OCI-LY3 (cell line): ENCODE results near the gene GFM1.

ENCODE experiments used
- H2AFZ ChIP-seq: fragments of 200-600, 300-600 bp; shearing (Covaris generic); 2 replicates; pipeline ENCODE4 v1.6.0; 2014; ENCODE audit warnings: antibody characterized with exemption, low read depth, low read length
- H3K27ac ChIP-seq: fragments of 200-600, 300-600 bp; sonication (generic); 2 replicates; pipeline ENCODE4 v1.5.1; 2014; ENCODE audit warnings: mild to moderate bottlenecking, low read length, moderate library complexity, mixed read lengths
- H3K27me3 ChIP-seq: fragments of 200-600, 300-600 bp; sonication (generic); 2 replicates; pipeline ENCODE4 v1.6.1; 2014; ENCODE audit warnings: low read depth, low read length, mixed read lengths
- H3K36me3 ChIP-seq: fragments of 200-600, 300-600 bp; sonication (generic); replicated peaks from 2 replicates; pipeline ENCODE3; 2014; ENCODE audit warnings: low read depth, low read length, mixed read lengths
- H3K4me1 ChIP-seq: fragments of 300-600, 200-600 bp; sonication (generic); 2 replicates; pipeline ENCODE4 v1.6.1; 2014; ENCODE audit warnings: low read length, mixed read lengths
- H3K4me2 ChIP-seq: fragments of 200-600, 300-600 bp; sonication (generic); 2 replicates; pipeline ENCODE4 v1.6.1; 2014; ENCODE audit warnings: low read length, mixed read lengths
- H3K4me3 ChIP-seq: fragments of 300-600, 200-600 bp; sonication (generic); 2 replicates; pipeline ENCODE4 v1.5.1; 2014; ENCODE audit warnings: antibody characterized with exemption, mild to moderate bottlenecking, low read length, moderate library complexity
- H3K79me2 ChIP-seq: fragments of 300-600, 200-600 bp; shearing (Covaris generic); 2 replicates; pipeline ENCODE4 v1.6.1; 2014; ENCODE audit warnings: mild to moderate bottlenecking, low read length, mixed read lengths
- H3K9ac ChIP-seq: fragments of 300-600, 200-600 bp; shearing (Covaris generic); 2 replicates; pipeline ENCODE4 v1.6.0; 2014; ENCODE audit warnings: mild to moderate bottlenecking, low read length, moderate library complexity
- H3K9me3 ChIP-seq: fragments of 200-600, 300-600 bp; shearing (Covaris generic); 2 replicates; pipeline ENCODE4 v1.6.1; 2014; ENCODE audit warnings: low read length, mixed read lengths; ENCODE audit not compliant: insufficient read depth
- H4K20me1 ChIP-seq: fragments of 200-600, 300-600 bp; sonication (generic); 2 replicates; pipeline ENCODE4 v1.6.1; 2016; ENCODE audit warnings: low read length, mixed read lengths; ENCODE audit not compliant: insufficient read depth
- CTCF ChIP-seq: fragments of 200-600, 300-600 bp; sonication (generic); IDR thresholded peaks from 2 replicates; pipeline ENCODE4 v1.5.1; 2014; ENCODE audit warnings: antibody characterized with exemption, low read length, low read depth
- EZH2phosphoT487 ChIP-seq: fragments of 200-600 bp; shearing (Covaris generic); IDR thresholded peaks from 2 replicates; pipeline ENCODE4 v1.6.1; 2018; ENCODE audit warnings: antibody characterized with exemption, mixed run types, low read depth

Gene GFM1

GRCh38 chr3:158733656-158734055 is 89.3 kb downstream of the GFM1 start:
- H2AFZ ChIP-seq = no peak overlapping the region
- H4K20me1 ChIP-seq = no peaks in the 10 kb centered on the region
- no peaks in the 10 kb centered on the region for H3K79me2 ChIP-seq
- H3K4me2 ChIP-seq = no peak overlapping the region
- no peak for TF ChIP-seq EZH2phosphoT487
- TF ChIP-seq CTCF = no peak
- H3K27me3 ChIP-seq = no peaks in the 10 kb centered on the region
- peaks cover 20% of the 10 kb centered on the region for H3K36me3 ChIP-seq
- H3K4me3 ChIP-seq = no peak overlapping the region
- no peaks in the 10 kb centered on the region for H3K4me1 ChIP-seq
- no peaks in the 10 kb centered on the region for H3K9me3 ChIP-seq
- H3K9ac ChIP-seq = no peak overlapping the region
- no peak overlapping the region for H3K27ac ChIP-seq

- H3K79me2 ChIP-seq = no peaks in the 10 kb centered on the region
- TF ChIP-seq CTCF = no peak
- no peak for TF ChIP-seq EZH2phosphoT487
- no peak overlapping the region for H3K27ac ChIP-seq
- H3K4me1 ChIP-seq = no peaks in the 10 kb centered on the region
- H3K9ac ChIP-seq = no peak overlapping the region
- peaks cover 20% of the 10 kb centered on the region for H3K36me3 ChIP-seq
- H3K9me3 ChIP-seq = no peaks in the 10 kb centered on the region
- H2AFZ ChIP-seq = no peak overlapping the region
- no peak overlapping the region for H3K4me3 ChIP-seq
- H4K20me1 ChIP-seq = no peaks in the 10 kb centered on the region
- H3K4me2 ChIP-seq = no peak overlapping the region
- no peaks in the 10 kb centered on the region for H3K27me3 ChIP-seq
Measured at GRCh38 chr3:158735296-158736033, 91.1 kb downstream of the GFM1 start.

GRCh38 chr3:158737410-158737809 is 93.1 kb downstream of the GFM1 start:
- Histone ChIP-seq H4K20me1 (no peaks in the 10 kb centered on the region), H3K27ac (no peak overlapping the region), H3K36me3 (peaks cover 10% of the 10 kb centered on the region), H2AFZ (no peak overlapping the region), H3K4me1 (no peaks in the 10 kb centered on the region), H3K79me2 (no peaks in the 10 kb centered on the region), H3K9me3 (no peaks in the 10 kb centered on the region), H3K27me3 (no peaks in the 10 kb centered on the region), H3K4me2 (no peak overlapping the region), H3K9ac (no peak overlapping the region), H3K4me3 (no peak overlapping the region)
- TF ChIP-seq EZH2phosphoT487 (no peak), CTCF (no peak)

- Histone ChIP-seq H3K4me1 (no peaks in the 10 kb centered on the region), H3K36me3 (peaks cover 10% of the 10 kb centered on the region), H3K79me2 (no peaks in the 10 kb centered on the region), H3K27ac (no peak overlapping the region), H3K4me2 (no peak overlapping the region), H4K20me1 (no peaks in the 10 kb centered on the region), H3K9ac (no peak overlapping the region), H3K9me3 (no peaks in the 10 kb centered on the region), H3K27me3 (no peaks in the 10 kb centered on the region), H2AFZ (no peak overlapping the region), H3K4me3 (no peak overlapping the region)
- no peak for TF ChIP-seq CTCF
- TF ChIP-seq EZH2phosphoT487 = no peak
Measured at GRCh38 chr3:158737976-158738615, 93.8 kb downstream of the GFM1 start.
